Amygdala (tissue), 56 donors: ENCODE data around the gene NCS1.
"Not testable (repeated sequence)": the region's sequence is repeated elsewhere in the genome, so short reads cannot be mapped to it uniquely, and the experiment has no call there.

ENCODE experiments used
- DNase-seq, 56 donors: peaks; one replicate each; lab custom pipeline; 2025; lab: John Stamatoyannopoulos, UW

NCS1 gene

GRCh38 chr9:130277525-130277924 is 105.3 kb downstream of the NCS1 start:
- not testable (repeated sequence) for DNase-seq

- no peak for DNase-seq
Measured at GRCh38 chr9:130283539-130284248, 111.5 kb downstream of the NCS1 start.

GRCh38 chr9:130284249-130284625 is 112.0 kb downstream of the NCS1 start:
- no peak for DNase-seq

GRCh38 chr9:130284690-130285089 is 112.5 kb downstream of the NCS1 start:
- no peak for DNase-seq

- no peak for DNase-seq
Measured at GRCh38 chr9:130285271-130285670, 113.1 kb downstream of the NCS1 start.

- DNase-seq, result no peak
Measured at GRCh38 chr9:130286072-130286770, 114.0 kb downstream of the NCS1 start.
